NCI-H526 treated with DMSO at 0.1 percent for 48 hours (cell line): ENCODE results near the gene MAD1L1.

Experiments
- DNase-seq: peaks from one replicate; lab custom pipeline; 2025; lab: John Stamatoyannopoulos, UW

MAD1L1 gene

GRCh38 chr7:2200584-2200980, 32.2 kb downstream of the MAD1L1 start:
- DNase-seq, result no peak

- no peak for DNase-seq
Measured at GRCh38 chr7:2199956-2200583, 32.7 kb downstream of the MAD1L1 start.

- no peak for DNase-seq
Measured at GRCh38 chr7:2199528-2199927, 33.2 kb downstream of the MAD1L1 start.

GRCh38 chr7:2198760-2199159, 34.0 kb downstream of the MAD1L1 start:
- no peak for DNase-seq

- DNase-seq, result no peak
Measured at GRCh38 chr7:2198206-2198605, 34.5 kb downstream of the MAD1L1 start.

GRCh38 chr7:2197436-2198155, 35.1 kb downstream of the MAD1L1 start:
- no peak for DNase-seq

- DNase-seq, result no peak
Measured at GRCh38 chr7:2196381-2197378, 36.1 kb downstream of the MAD1L1 start.

GRCh38 chr7:2195400-2196246, 37.1 kb downstream of the MAD1L1 start:
- no peak for DNase-seq

GRCh38 chr7:2193575-2194305, 39.0 kb downstream of the MAD1L1 start:
- no peak for DNase-seq

- no peak for DNase-seq
Measured at GRCh38 chr7:2192831-2193534, 39.8 kb downstream of the MAD1L1 start.

- no peak for DNase-seq
Measured at GRCh38 chr7:2191016-2191415, 41.7 kb downstream of the MAD1L1 start.

GRCh38 chr7:2190531-2190930, 42.2 kb downstream of the MAD1L1 start:
- no peak for DNase-seq

- no peak for DNase-seq
Measured at GRCh38 chr7:2186166-2186565, 46.6 kb downstream of the MAD1L1 start.

GRCh38 chr7:2185715-2186114, 47.0 kb downstream of the MAD1L1 start:
- DNase-seq, result no peak

GRCh38 chr7:2182461-2182860, 50.3 kb downstream of the MAD1L1 start:
- DNase-seq, result no peak

GRCh38 chr7:2181077-2181854, 51.5 kb downstream of the MAD1L1 start:
- DNase-seq, result no peak

GRCh38 chr7:2180081-2180480, 52.7 kb downstream of the MAD1L1 start:
- DNase-seq, result no peak

- DNase-seq, result no peak
Measured at GRCh38 chr7:2175514-2175913, 57.2 kb downstream of the MAD1L1 start.

GRCh38 chr7:2175091-2175490, 57.7 kb downstream of the MAD1L1 start:
- DNase-seq, result no peak
